EH (cell line): Measurements from ENCODE around the gene ZFHX2.
"Not testable (repeated sequence)": the region's sequence is repeated elsewhere in the genome, so short reads cannot be mapped to it uniquely, and the experiment has no call there.

Experiments
- DNase-seq: peaks from one replicate; pipeline ENCODE4 v3.0.0-alpha.2; 2015; ENCODE audit warnings: low read depth

ZFHX2 gene

GRCh38 chr14:23551266-23552028, at the start of gene ZFHX2:
TSS of gene ZFHX2 (minus strand) at chr14:23551765. CDS start at chr14:23535325, 16,440 bp downstream.
- peak; percentile 62 for DNase-seq

- no peak for DNase-seq
Observed at GRCh38 chr14:23600806-23601205, 49.2 kb upstream of the ZFHX2 start.

GRCh38 chr14:23600322-23600707, 48.8 kb upstream of the ZFHX2 start:
- no peak for DNase-seq

GRCh38 chr14:23594191-23594590, 42.6 kb upstream of the ZFHX2 start:
- DNase-seq, result not testable (repeated sequence)

- no peak for DNase-seq
Observed at GRCh38 chr14:23590198-23590597, 38.6 kb upstream of the ZFHX2 start.

GRCh38 chr14:23589606-23590005, 38.0 kb upstream of the ZFHX2 start:
- no peak for DNase-seq

- peak; percentile 90 for DNase-seq
Observed at GRCh38 chr14:23588884-23589598, 37.5 kb upstream of the ZFHX2 start.

GRCh38 chr14:23584527-23585203, 33.1 kb upstream of the ZFHX2 start:
- DNase-seq, result not testable (repeated sequence)

GRCh38 chr14:23583761-23584526, 32.4 kb upstream of the ZFHX2 start:
- not testable (repeated sequence) for DNase-seq

GRCh38 chr14:23582906-23583760, 31.6 kb upstream of the ZFHX2 start:
- DNase-seq, result no peak

- DNase-seq, result no peak
Observed at GRCh38 chr14:23580948-23581281, 29.4 kb upstream of the ZFHX2 start.

- no peak for DNase-seq
Observed at GRCh38 chr14:23580152-23580926, 28.8 kb upstream of the ZFHX2 start.

GRCh38 chr14:23579739-23580138, 28.2 kb upstream of the ZFHX2 start:
- no peak for DNase-seq

- DNase-seq, result no peak
Observed at GRCh38 chr14:23579311-23579630, 27.7 kb upstream of the ZFHX2 start.

GRCh38 chr14:23578560-23579310, 27.2 kb upstream of the ZFHX2 start, which contains the start of gene JPH4:
TSS of gene JPH4 (minus strand) at chr14:23578790. CDS start at chr14:23577453, 1,337 bp downstream.
- peak; percentile 25 for DNase-seq

GRCh38 chr14:23577710-23578392, 26.3 kb upstream of the ZFHX2 start:
- no peak for DNase-seq

- DNase-seq, result peak; percentile 19
Observed at GRCh38 chr14:23577004-23577681, 25.6 kb upstream of the ZFHX2 start.

- no peak for DNase-seq
Observed at GRCh38 chr14:23573384-23574015, 21.9 kb upstream of the ZFHX2 start.
